ENCODE data around the gene CDC123.

DNA sequence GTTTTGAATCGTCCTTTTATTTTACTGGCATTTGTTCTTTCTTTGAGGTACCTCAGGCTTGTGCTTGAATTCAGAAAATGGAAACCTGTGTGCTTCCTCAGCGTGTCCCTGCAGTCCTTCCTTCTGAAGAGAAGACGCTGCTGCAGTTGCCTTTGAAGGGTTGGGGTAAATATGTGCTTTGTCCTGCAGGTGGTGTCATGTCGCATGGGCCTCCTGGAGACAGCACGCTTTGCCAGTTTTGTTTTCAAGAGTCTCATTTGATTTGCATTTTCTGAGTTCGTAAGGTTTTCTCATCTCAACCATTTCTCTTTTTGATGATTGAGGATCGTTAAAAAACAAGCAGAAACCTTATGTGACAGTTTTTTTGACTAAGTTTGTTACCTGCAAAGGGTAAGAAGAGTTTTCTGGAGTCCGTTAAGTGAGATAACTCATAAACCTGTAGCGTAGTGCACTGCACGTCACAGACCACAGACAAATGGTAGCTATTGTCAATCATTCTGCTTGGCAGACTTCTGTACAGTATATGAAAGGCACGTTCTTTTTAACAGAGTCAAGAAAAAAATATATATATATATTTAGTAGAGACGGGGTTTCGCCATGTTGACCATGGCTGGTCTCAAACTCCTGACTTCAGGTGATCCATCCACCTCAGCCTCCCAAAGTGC is 57.0 kb downstream of the CDC123 start:
- TF ChIP-seq, protein P1, sequence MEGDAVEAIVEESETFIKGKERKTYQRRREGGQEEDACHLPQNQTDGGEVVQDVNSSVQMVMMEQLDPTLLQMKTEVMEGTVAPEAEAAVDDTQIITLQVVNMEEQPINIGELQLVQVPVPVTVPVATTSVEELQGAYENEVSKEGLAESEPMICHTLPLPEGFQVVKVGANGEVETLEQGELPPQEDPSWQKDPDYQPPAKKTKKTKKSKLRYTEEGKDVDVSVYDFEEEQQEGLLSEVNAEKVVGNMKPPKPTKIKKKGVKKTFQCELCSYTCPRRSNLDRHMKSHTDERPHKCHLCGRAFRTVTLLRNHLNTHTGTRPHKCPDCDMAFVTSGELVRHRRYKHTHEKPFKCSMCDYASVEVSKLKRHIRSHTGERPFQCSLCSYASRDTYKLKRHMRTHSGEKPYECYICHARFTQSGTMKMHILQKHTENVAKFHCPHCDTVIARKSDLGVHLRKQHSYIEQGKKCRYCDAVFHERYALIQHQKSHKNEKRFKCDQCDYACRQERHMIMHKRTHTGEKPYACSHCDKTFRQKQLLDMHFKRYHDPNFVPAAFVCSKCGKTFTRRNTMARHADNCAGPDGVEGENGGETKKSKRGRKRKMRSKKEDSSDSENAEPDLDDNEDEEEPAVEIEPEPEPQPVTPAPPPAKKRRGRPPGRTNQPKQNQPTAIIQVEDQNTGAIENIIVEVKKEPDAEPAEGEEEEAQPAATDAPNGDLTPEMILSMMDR (IDR thresholded peaks at IDR 0.05) = no peak
- no peak for TF ChIP-seq POLR2A (IDR thresholded peaks at IDR 0.05)
- no peak for TF ChIP-seq POLR2AphosphoS5 (IDR thresholded peaks at IDR 0.05; ENCODE audit: insufficient read depth in 1 of 2, low read depth in 1 of 2)

Data from vagina (tissue), 2 donors.